DMS53 treated with DMSO at 0.1 percent for 48 hours (cell line): Measurements from ENCODE around the gene RASL11B.
A peak's percentile ranks its signal among the peaks of the same experiment; 100 is the strongest.

Experiments used
- DNase-seq: peaks from one replicate; lab custom pipeline; 2025; ENCODE audit not compliant: unreplicated experiment; lab: John Stamatoyannopoulos, UW

RASL11B gene

DNA sequence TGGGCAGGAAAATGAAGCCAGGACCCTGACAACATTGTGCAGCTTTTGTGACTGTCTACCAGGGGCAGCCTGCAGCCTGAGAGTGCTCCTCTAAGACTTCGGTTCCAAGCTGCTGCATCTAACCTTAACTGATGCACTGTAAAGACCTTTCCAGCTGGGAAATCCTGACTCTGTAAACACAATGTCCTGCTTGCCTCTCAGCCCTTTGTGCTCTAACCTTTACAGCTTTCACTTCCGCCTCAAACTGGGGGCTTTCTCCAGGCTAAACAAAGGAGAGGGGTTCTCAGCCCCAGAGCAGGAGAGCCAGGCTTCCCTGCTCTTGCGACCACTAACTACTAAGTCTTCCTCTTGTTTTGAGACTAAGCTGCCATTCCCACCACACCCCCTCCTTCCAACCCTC, 19.3 kb upstream of the RASL11B start:
- no peak for DNase-seq

DNA sequence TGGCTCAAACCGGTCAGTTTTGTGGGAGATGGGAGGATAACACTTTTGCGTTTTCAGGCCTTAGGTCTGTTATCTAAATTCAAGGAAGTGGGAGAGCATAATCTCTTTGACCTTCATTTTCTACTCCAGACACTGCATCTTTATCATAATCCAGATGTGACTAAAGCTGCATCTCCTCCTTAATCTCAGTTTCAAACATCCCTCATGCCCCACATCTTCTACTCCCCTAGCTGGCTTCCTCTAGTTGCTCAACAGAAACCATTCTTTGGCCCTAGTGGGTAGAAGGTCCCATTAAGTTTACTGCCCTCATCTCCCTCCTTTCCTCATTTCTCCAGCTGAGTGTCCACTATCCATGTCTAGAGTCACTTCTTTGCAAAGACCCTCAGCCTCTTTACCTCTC, 18.8 kb upstream of the RASL11B start:
- no peak for DNase-seq

DNA sequence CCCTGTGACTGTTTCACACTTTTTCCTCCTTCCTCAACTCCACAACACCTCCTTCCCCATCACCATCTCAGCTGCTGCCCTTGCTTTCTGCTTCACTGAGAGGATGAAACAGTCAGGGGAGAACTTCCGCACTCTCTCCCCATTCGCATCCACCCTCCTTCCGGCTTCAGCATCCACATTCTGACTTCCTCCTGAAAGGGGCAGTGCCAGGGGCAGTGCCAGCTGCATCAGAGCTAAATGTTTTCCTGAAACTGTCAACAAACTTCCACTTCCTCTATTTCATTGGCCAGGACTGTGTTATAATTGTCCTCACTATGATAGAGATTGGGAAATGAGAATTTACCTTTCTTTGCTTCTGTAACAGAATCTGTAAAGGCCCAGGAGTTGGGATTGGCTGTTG, 18.2 kb upstream of the RASL11B start:
- DNase-seq: no peak

DNA sequence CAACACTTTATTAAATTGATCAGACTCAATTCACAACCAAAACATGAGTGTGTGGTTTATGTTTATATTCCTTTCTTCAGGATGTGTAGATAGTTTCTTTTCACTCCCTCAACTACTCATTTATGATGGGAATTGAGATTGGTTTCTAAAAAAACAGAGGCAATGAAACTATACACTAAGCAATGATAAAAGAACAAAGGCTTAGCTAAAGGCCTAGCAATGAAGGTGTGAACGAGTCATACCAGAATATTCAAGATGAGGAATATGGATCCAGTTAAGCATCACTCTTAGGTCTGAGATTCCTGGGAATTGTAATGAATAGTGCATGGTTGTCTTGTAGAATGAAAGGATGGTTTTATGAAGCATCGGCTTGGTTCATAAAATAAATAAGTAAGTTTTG, 17.5 kb upstream of the RASL11B start:
- no peak for DNase-seq

DNA sequence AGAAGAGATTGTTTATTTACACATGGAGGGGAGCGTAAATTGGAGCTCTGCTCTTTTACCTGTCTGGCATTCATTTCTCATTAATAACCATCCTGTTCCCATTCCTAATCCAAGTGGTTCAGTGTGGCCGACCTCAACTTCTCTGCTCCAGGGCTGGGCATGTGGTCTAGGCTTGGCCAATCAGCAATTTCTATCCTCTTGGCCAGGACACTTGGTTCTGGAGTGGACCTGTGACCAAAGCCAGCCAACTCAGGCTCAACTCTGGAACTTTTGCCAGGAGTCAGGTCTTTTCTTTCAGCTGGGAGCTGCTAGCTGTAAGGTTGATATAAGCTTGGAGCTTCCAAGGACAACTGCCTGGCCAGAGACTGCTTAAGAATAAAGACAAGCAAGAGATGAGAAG, 15.6 kb upstream of the RASL11B start:
- DNase-seq: no peak

DNA sequence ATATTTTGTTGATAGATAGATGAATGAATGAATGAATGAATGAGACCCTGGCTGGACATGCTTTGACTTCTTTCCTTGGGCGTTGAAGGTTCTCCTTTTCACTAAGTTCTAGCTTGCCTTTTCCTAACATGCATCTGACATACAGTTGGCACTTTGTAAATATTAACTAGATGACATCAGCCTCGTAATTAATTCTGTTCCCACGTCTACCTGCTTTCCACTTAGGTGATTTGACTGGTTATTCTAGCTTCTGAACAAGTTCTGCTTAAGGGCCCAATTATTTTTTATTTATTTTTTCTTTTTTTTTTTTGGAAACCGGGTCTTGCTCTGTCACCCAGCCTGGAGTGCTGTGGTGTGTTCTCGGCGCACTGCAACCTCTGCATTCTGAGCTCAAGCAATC, 13.9 kb upstream of the RASL11B start:
- DNase-seq: peak; percentile 62

DNA sequence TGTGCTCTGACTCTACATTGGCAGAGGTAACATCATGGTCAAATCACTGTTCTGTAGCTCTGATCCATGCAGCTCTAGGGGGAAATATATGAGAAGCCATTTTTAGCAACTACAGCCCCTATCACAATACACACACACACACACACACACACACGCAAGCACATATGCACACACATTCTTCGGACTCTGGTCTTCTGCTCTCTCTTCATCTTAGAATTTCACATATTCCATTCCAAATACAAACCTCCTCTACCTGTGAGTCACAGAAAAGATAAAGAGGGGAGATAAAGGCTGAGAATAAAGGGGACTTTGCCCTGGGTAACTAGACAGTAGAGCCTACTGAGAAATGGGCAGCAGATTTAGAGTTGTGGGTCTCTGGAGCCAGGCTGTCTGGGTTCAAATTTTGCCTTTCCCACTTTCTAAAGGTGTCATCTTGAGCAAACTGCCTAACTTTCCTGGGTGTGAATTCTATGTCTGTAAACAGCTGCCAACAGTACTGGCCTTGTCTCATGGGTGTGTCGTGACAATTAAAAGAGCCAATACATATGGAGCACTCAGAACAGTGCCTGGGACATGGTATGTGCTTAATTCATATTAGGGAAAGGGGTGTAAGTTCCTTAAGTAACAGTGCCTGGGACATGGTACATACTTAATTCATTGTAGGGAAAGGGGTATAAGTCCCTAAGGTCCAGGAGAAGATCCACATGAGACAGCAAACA, 11.6 kb upstream of the RASL11B start:
- DNase-seq: no peak

DNA sequence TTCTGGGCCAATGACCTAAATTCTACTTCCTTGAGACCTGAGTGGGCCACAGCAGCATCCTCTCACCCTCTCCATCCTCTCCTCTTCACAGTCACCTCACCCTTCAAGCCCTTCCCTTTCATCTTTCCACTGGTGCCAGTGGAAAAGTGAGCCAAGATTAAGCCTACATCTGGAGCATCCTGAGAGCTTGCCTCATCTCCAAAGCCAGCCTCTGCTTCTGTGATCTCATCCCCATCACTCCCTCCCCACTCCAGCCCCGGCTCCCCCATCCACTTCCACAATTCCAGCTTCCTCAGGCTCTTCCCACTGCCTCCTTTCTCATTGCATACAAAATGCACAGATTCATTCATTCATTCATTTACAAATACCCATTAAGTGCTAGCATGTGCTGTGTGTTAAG, 10.1 kb upstream of the RASL11B start:
- no peak for DNase-seq

DNA sequence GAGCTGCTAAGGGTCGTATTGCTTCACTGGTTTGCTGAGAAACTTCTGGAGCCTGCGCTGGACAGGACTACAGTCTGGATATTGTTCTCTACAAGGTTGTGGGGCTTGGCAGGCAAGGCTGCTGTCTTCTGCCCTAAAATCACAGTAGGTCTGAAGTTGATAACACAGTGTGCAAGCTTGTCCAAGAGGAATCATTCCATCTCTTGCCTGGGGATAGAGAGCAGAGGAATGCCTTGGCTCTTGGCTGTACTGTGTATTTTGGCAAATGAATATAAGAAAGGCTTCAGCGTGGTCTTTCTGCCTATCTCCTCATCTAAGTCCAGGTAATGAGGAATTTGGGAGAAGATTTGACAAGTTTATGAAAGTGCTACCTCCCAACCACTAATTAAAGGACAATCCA, 9.4 kb upstream of the RASL11B start:
- DNase-seq: no peak

DNA sequence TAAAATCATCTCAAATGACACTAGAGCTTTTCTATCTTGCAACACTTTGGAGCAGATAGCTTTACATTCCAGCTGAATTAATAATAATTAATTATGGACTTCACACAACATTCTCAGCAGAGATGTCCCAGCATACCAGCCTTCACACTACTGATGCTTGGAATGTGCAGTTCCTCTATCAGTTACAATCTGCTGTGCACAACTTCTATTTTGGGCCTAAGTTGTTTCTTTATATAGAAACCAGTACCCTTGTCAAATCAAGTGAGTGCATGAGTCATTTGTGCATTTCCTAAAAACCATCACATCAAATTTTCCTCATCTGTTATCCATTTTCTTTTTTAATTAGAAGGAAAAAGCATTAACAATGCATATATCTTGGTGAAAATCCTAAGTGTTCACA, 8.8 kb upstream of the RASL11B start:
- DNase-seq: no peak

DNA sequence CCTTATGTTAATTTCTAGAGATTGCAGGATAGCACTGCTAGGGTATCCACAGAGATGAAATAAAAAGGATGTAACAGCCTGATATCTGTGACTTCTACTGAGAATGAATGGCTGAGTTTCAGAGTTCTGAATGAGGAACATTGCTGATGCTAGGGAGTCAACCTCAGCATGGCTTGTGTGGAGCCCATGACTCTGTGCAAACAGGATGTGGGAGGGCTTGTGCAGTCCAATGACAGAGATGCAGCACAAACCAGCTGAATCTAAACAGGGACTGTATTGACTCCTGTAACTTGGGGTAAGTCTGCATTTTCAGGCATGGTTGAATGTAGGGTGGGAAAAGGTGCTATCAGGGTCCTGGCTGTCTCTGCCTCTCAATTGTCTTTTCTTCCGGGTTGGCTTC, 5.3 kb upstream of the RASL11B start:
- no peak for DNase-seq

DNA sequence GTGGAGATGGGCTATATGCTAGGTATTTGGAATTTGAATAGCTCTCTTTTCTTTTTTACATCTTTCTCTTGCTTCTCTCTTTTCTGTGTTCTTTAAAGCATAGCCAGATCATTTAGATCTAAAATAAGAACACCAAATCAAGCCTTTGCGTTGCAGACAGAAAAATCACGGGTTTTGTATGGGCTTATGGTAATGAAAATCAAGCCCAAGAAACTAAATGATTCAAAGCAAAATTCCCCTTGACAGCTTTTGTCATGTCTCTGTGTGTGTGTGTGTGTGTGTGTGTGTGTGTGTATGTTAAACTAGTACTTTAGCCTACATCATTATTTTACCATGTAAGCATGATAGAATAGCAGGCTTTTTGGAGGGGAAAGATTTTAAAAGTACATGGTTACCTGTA, 1.8 kb upstream of the RASL11B start:
- DNase-seq: no peak

DNA sequence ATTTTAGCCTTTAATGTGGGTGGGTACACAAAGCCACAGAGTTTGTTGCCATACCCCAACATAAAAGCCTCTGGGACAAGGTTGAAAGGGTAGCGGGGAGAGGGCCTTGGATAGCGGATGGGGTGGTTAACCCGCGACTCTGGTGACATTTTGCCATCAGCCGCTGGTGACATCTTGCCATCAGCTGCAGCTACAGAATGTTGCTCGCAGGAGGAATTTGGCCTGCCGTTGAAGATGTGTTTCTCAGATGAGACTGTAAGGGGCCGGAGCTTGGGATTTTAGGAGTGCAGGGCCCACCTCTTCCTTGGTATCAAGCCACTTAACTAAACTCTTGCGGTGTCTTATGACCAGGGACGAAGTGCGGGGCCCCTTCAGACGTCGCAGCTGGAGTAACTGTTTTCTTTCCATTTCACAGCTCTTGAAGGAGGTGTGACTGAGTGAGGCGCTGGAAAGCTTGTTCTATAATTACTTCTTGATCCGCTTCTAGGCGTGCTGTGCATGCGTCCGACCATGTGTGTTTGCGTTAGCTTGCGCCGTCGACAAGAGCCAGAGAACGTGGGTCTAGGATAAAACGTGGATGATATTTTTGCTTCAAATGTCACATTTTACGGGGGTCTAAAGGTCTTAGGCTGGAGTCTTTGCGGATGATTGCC, 820 bp upstream of the RASL11B start:
- DNase-seq: no peak

DNA sequence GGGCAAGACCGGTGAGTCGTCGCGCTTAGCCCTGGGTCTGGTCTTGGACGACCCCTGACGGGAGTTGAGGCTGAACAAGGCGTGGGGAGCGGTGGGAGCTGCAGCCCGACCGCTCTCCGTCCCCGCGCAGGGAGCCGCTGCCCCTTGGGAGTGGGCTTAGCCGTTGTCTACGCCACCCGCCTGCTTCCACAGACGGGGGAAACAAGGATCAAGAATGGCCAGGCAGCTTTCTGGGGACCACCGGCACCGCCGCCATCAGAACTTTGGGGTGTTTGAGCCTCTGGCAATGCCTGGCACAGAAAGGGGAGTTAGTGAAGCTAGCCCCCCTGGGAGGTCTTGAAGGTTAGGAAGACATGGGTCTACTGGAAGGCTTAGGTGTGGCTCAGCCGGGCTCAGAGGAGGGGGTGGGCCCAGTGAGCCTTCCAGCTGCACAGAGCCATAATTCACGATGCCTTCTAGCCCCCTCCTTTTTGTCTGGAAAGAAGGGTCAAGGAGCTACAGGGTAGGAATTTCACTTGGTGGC, 583 bp downstream of the RASL11B start:
- no peak for DNase-seq

DNA sequence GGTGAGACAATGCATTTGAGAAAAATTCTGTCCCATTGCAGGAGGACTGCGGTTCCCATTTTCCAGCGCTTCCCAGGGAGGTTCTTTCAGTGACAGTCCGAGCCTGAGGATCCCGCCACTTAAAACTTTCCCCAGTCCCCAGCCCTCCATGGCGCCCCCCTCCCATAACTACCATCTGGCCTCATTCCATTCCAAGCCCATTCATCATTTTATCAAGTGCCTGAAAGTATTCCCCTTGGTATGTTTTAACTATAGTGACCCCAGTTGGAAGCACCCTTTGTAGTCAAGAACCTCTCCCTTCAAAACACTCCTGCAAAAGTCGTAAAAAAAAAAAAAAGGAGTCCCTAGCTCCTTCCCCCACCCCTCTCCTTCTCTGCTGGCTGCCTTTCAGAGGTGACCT, 1.2 kb downstream of the RASL11B start:
- no peak for DNase-seq

DNA sequence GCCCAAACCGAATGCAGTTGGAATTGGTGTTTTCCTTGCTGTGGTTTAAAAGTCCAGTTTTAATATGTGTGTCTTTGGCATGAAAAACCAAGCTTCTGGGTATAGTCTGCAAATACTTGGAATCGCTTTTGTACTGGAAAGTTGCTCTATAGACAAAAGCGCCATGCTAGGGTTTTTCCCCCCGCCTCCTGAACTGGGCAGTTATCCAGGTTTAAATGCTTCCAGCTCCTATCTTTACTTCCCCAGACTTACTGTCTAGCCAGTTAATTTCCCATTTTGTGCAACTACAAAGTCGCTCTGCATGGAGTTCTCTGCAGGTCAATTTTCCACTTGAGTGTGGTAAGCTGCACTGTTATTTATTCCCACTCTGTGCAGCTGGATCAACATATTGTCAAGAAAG, 2.7 kb downstream of the RASL11B start:
- no peak for DNase-seq

DNA sequence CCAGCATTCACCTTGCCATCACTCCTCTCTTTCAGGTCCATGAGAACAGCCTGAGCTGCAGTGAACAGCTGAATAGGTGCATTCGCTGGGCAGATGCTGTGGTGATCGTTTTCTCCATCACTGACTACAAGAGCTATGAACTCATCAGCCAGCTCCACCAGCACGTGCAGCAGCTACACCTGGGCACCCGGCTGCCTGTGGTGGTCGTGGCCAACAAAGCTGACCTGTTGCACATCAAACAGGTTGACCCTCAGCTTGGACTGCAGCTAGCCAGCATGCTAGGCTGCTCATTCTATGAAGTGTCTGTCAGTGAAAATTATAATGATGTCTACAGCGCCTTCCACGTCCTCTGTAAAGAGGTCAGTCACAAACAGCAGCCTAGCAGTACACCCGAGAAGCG, 3.2 kb downstream of the RASL11B start:
- no peak for DNase-seq

DNA sequence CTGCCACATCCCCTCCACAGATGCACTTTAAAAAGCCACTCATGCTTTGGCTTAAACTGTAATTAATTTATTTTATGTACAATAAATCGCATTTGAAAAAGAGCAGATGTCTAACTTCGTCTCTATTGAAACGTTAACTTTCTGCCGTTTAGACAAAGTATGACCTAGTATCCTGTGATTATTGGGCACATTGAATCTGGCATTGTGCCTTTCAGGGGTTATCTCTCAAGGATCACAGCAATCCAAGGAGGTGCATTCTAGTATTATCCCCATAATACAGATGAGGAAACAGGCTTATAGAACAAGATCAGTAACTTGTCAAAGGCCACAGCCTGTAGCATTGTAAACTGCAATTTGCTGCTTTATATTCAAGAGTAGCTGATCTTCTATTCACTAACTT, 4.6 kb downstream of the RASL11B start:
- no peak for DNase-seq

DNA sequence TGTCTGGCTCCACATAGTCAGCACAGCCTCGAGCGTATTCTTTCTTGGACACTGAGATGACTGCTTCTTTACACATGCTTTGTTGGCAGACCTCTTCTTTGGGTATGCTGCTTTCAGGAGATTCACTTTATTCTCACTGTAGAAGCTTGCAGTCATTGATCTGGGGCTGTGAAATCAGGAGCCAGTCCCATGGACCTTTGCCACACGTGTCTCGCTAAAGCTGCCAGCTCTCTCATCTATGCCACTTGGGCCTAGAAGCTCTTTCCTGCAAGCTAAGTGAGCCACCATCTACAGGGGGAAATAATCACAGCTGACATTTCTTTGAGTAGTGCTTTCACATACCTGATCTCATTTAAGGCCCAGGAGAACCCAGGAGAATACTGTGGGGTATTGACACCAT, 5.0 kb downstream of the RASL11B start:
- DNase-seq: no peak

DNA sequence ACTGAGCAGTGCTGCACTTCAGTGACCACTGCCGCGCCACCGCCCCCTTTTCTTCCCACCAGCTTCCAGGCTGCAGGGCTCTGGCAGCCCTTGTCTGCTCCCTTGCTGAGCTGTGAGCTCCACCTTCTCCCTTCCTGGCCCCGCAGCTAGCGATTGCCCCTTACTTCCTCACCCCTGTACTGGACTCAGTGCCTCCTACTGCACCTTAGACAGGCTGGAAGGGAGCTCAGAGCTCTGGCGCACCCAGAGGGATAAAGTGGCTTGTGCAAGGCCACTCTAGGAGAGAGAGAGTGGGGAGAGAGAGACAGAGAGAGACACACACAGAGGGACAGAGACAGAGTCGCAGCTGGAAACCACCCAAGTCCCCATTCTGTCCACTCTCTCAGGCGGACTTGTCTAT, 6.0 kb downstream of the RASL11B start:
- DNase-seq: no peak

DNA sequence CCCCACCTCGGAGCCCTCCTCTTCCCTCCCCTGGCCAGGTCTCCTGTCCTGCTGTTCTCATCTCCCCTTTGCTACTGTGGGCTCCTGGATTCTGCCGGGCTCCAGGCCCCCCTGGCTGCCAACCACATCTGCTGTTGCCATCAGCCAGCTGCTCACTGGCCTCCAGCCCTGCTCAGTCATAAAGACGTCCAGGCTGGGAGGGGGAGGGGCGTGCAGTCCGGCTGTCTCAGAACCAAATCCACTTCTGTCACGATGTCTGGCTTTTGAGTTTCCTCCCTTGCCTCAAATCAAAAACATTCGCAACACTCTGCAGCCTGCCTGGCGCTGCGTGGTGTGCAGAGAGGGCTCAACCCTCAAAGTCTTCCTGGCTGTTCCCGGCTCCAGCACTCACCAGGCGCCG, 7.1 kb downstream of the RASL11B start:
- no peak for DNase-seq

DNA sequence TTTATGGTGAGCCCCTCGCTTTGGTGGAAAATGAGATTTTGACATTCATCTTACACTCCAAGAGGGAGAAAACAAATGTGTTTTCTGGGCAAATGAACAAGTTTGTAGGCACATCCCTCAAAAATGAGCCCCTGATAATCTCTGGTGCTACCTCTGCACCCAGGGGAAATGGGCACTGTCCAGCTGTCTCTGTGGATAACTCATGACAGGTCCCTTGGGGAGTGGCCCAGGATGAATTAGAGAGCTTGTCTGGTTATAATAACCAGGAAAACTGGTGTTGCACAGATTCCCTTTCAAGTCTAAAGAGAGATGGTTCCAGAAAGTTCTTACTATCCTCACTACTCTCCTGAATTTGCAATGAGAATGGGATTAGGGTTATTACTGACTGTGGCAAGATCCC, 7.5 kb downstream of the RASL11B start:
- DNase-seq: no peak

DNA sequence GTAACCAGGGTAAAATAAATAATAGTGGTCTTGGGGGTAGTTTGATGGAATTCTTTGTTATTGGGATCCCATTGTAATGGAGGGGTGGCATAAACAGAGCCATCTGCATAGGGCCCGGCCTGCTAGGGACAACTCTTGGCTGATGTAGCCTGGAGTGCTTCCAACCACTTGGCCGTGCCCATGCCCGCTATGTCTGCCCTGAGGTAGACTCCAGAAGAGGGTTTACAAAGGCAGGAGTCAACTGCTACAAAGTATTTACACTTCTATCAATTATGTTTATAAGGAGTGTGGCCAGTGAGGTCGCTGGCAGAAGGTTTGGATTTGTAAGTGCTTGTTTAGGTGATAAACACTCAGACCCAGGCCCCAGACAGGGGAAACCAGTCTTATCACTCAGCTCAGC, 8.1 kb downstream of the RASL11B start:
- peak; percentile 7 for DNase-seq
